ENCODE results near the gene DUS2.

- no peak for TF ChIP-seq EZH2phosphoT487 (IDR thresholded peaks at IDR 0.05; ENCODE audit: borderline replicate concordance, low read length)
- TF ChIP-seq CTCF (conservative IDR thresholded peaks at IDR 0.05; ENCODE audit: low read depth, low read length), result no peak
These were observed 12.1 kb downstream of the DUS2 start for GRCh38 chr16:68035227-68035626.
